GM12878 (cell line): Measurements from ENCODE around the gene CDC16. TPM values are rescaled to one million over a fixed set of nuclear protein-coding genes. Genes with fewer than 3 reads are reported as not detected.

Source experiments
- ATAC-seq: fragments of 200-7000 bp; cut with Tn5 transposase; 3 replicates; pipeline ENCODE4 v1.9.1; 2020; ENCODE audit warnings: mild to moderate bottlenecking, moderate library complexity
- BruUV-seq: library from RNA; stranded (reverse); fragments of 400-500 nt; replicated peaks from 2 replicates; lab custom pipeline; 2021; lab: Mats Ljungman, UMichigan
- CTCF ChIA-PET: fragments of 300-600 bp; sonication (Branson Sonifier 250); formaldehyde crosslinking; extraction: SDS; loops from one replicate; lab custom pipeline; 2021; ENCODE audit warnings: inconsistent platforms; lab: Yijun Ruan, JAX
- POLR2A ChIA-PET: fragments of 350-600 bp; formaldehyde crosslinking; extraction: SDS; loops from one replicate; lab custom pipeline; 2021; ENCODE audit warnings: inconsistent platforms; lab: Charles Lee
- RAD21 ChIA-PET: fragments of 300-600 bp; sonication (Branson Sonifier 250); formaldehyde crosslinking; loops from one replicate; lab custom pipeline; 2023; ENCODE audit warnings: antibody characterized with exemption; ENCODE audit not compliant: unreplicated experiment; lab: Charles Lee
- SMC1A ChIA-PET: fragments of 300-600 bp; sonication (Branson Sonifier 250); formaldehyde crosslinking; loops from one replicate; lab custom pipeline; 2023; ENCODE audit not compliant: unreplicated experiment, uncharacterized antibody; lab: Charles Lee
- DNase-seq: peaks from one replicate; pipeline ENCODE4 v3.0.0-alpha.2; 2011; ENCODE audit warnings: low read depth, low spot score
- FAIRE-seq: peaks from 3 replicates; lab custom pipeline; 2011; peaks lifted over from hg19 to GRCh38; lab: Jason Lieb, UNC
- H2AFZ ChIP-seq: 2 replicates; pipeline ENCODE4 v1.6.0; 2011; ENCODE audit warnings: low read depth, low read length, control low read depth; ENCODE audit not compliant: control insufficient read depth
- H3K27ac ChIP-seq: 2 replicates; pipeline ENCODE4 v1.5.1; 2011; ENCODE audit warnings: control low read depth; ENCODE audit not compliant: control insufficient read depth, insufficient read depth
- H3K27me3 ChIP-seq, 2 experiments: replicated peaks in 1 of 2; 2 replicates each; pipeline versions ENCODE4 v1.6.0 to v1.6.1; 2011; ENCODE audit warnings: low read length in 1 of 2; ENCODE audit not compliant: control insufficient read depth in 2 of 2, insufficient read depth in 2 of 2
- H3K36me3 ChIP-seq, 2 experiments: 2 replicates each; pipeline ENCODE4 v1.5.1; 2011; ENCODE audit warnings: low read length in 1 of 2; ENCODE audit not compliant: control insufficient read depth in 2 of 2, insufficient read depth in 2 of 2
- H3K4me1 ChIP-seq: 2 replicates; pipeline ENCODE4 v1.6.1; 2011; ENCODE audit warnings: mild to moderate bottlenecking, low read length, moderate library complexity, mixed read lengths; ENCODE audit not compliant: control insufficient read depth, insufficient read depth
- H3K4me2 ChIP-seq: 2 replicates; pipeline ENCODE4 v1.6.0; 2011; ENCODE audit warnings: control low read depth; ENCODE audit not compliant: control insufficient read depth, insufficient read depth
- H3K4me3 ChIP-seq: fragments of 200-600 bp; sonication (generic); 2 replicates; pipeline ENCODE4 v1.5.1; 2016
- H3K79me2 ChIP-seq: 2 replicates; pipeline ENCODE4 v1.6.0; 2011; ENCODE audit warnings: low read length; ENCODE audit not compliant: control insufficient read depth, insufficient read depth
- H3K9ac ChIP-seq: 2 replicates; pipeline ENCODE4 v1.8.0; 2011; ENCODE audit warnings: low read length, control low read depth, mixed read lengths; ENCODE audit not compliant: control insufficient read depth, insufficient read depth
- H3K9me3 ChIP-seq: replicated peaks from 3 replicates; pipeline ENCODE4 v1.5.1; 2011; ENCODE audit warnings: mild to moderate bottlenecking, low read length; ENCODE audit not compliant: control insufficient read depth, insufficient read depth
- H4K20me1 ChIP-seq: 2 replicates; pipeline ENCODE4 v1.6.0; 2011; ENCODE audit not compliant: control insufficient read depth, insufficient read depth
- ATF2 ChIP-seq: IDR thresholded peaks from 2 replicates; pipeline ENCODE4 v1.6.1; 2012; ENCODE audit warnings: low read length, inconsistent platforms
- EGR1 ChIP-seq, 2 experiments: IDR thresholded peaks; 1 replicate in 1 of 2; 2 replicates in 1 of 2; pipeline ENCODE4 v1.6.1; 2011 to 2012; ENCODE audit warnings: low read depth in 2 of 2, low read length in 2 of 2, borderline replicate concordance in 1 of 2, mild to moderate bottlenecking in 1 of 2, moderate library complexity in 1 of 2
- JUND ChIP-seq: IDR thresholded peaks from 2 replicates; pipeline ENCODE4 v1.6.1; 2012; ENCODE audit warnings: low read depth, mild to moderate bottlenecking, low read length, improper control_type of control experiment, moderate library complexity
- LARP7 ChIP-seq: fragments of 450-650 bp; IDR thresholded peaks from 2 replicates; pipeline ENCODE4 v1.6.1; 2017; ENCODE audit warnings: mild to moderate bottlenecking
- MAX ChIP-seq: IDR thresholded peaks from 2 replicates; pipeline ENCODE4 v1.6.1; 2012; ENCODE audit warnings: low read depth, low read length, improper control_type of control experiment
- PBX3 ChIP-seq: IDR thresholded peaks from 2 replicates; pipeline ENCODE4 v1.6.1; 2011; ENCODE audit warnings: mild to moderate bottlenecking, low read depth, low read length, moderate library complexity; ENCODE audit not compliant: insufficient replicate concordance
- PKNOX1 ChIP-seq: fragments of 450-650 bp; IDR thresholded peaks from 2 replicates; pipeline ENCODE4 v1.6.1; 2016; ENCODE audit warnings: mild to moderate bottlenecking
- POLR2A ChIP-seq: IDR thresholded peaks from 2 replicates; pipeline ENCODE4 v1.6.1; 2011; ENCODE audit warnings: low read depth, mild to moderate bottlenecking, low read length
- WGBS: methylation state at CpG from one replicate; pipeline ENCODE4 v1.1.6; 2016; ENCODE audit warnings: low lambda C conversion rate; ENCODE audit not compliant: insufficient replicate concordance, insufficient coverage; ENCODE audit errors: missing lambda C conversion rate; 5-methylcytosine and 5-hydroxymethylcytosine counted together
- in situ Hi-C: fragments of 300-500 bp; cut with MboI; formaldehyde crosslinking; loops from 9 replicates; pipeline ENCODE4 v1.14.3; 2018; ENCODE audit warnings: mixed read lengths
- intact Hi-C: fragments of 100-400 bp; cut with micrococcal nuclease; formaldehyde crosslinking; loops from one replicate; pipeline ENCODE4 v1.14.2; 2022; ENCODE audit not compliant: unreplicated experiment
- polyA plus RNA-seq, 11 experiments: library from polyadenylated mRNA; depleted of rRNA in 4 of 11; unstranded in 6 of 11; stranded (reverse) in 5 of 11; fragments of >200 nt; fragmentation: Nextera tagmentation in 4 of 11; fragmentation: Illumina TruSeq in 1 of 11; extraction: Ambion mirVana in 4 of 11; extraction: Trizol in 1 of 11; gene quantifications; 1 replicate in 1 of 11; 2 replicates in 10 of 11; pipeline versions ENCODE4 v1.2.1 to v1.2.3, GENCODE V29; 2011 to 2016; ENCODE audit warnings: inconsistent platforms in 2 of 11, missing spikeins in 2 of 11, low read depth in 1 of 11
- total RNA-seq, 4 experiments: library from RNA; depleted of rRNA in 3 of 4; stranded (reverse); fragments of >200 nt in 3 of 4; fragmentation: Illumina TruSeq in 1 of 4; extraction: Trizol in 1 of 4; gene quantifications; 2 replicates each; pipeline versions ENCODE4 v1.2.1 to v1.2.3, GENCODE V29; 2013 to 2021

The CDC16 gene
- total and polyA plus RNA-seq, 10 of the 15 experiments (the other 5 are each of a cell fraction or from before 2014, with no cell fraction given), result 15.4 to 92.9 (median 31.4) TPM

DNA sequence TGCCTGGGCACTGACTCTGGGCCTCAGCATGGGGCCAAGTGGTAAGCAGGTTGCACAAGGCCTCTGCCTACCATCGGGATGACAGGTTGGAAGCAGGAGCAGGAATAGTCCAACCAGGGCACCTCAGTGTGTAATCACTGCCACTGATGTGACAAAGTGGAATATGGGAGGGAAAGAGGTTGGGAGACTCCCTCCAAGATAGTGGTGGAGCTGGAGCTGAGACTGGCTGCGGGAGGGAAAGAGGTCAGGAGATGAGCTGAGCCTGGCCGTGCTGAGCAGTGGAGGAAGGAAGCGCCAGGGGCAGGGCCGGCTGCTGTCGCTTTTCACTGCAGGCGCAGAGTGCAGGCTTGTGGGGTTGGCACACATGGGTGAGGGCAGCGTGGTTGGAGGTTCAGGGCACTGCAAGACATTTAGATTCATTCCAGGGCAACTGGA is 53.5 kb downstream of the CDC16 start:
- H3K79me2 ChIP-seq, result peaks cover 16% of the 10 kb centered on the region
- H2AFZ ChIP-seq, result no peak overlapping the region
- POLR2A ChIA-PET, result no interaction called here
- H3K9me3 ChIP-seq, result no peaks in the 10 kb centered on the region
- H3K4me3 ChIP-seq, result no peak overlapping the region
- H3K27ac ChIP-seq, result no peak overlapping the region
- CTCF ChIA-PET, result no interaction called here
- 99% methylated on average over 8 of the region's 8 CpGs for WGBS
- ATAC-seq, result no peak
- H4K20me1 ChIP-seq, result no peaks in the 10 kb centered on the region
- H3K36me3 ChIP-seq, result peaks cover 5 to 18% of the 10 kb centered on the region in 2 experiments
- no peak overlapping the region for H3K4me2 ChIP-seq
- TF ChIP-seq EGR1 (IDR thresholded peaks at IDR 0.05; ENCODE audit: borderline replicate concordance in 1 of 2, low read depth in 2 of 2, low read length in 2 of 2) (no peak), POLR2A (peak; percentile 56; the same call in 1 of the 2 replicates), MAX (no peak), LARP7 (no peak), ATF2 (no peak)
- 0 out of 2 replicates have a peak, but pooled peaks cover 6% of the 10 kb centered on the region for H3K4me1 ChIP-seq
- no peak for DNase-seq
- RAD21 ChIA-PET, result no interaction called here
- intact Hi-C loops, result no loop called here
- no peak overlapping the region for H3K9ac ChIP-seq
- H3K27me3 ChIP-seq, result no peaks in the 10 kb centered on the region
- BruUV-seq, result no TSS peak
- in situ Hi-C loops, result no loop called here
- SMC1A ChIA-PET, result no interaction called here
- FAIRE-seq, result no peak

DNA sequence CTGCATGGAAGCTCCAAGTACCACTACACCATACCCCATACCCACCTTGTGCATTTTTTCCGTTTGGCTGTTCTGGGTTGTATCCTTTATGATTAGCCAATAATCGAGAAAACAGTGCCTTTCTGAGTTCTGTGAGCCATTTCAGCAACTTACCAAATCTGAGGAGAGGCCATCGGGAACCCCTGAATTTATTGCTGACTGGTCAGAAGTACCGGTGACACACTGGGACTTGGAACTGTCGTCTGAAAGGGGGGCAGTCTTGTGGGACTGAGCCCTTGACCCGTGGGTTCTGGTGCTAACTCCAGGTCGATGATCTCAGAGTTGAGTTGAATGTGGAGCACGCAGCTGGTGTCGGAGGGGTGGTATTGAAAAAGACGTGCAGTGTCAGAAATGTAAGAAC is 61.8 kb downstream of the CDC16 start:
- peaks cover 6 to 30% of the 10 kb centered on the region in 2 experiments for H3K36me3 ChIP-seq
- ATAC-seq (no peak), DNase-seq (no peak), FAIRE-seq (peak; percentile 74)
- H3K27ac ChIP-seq, result peak overlapping the region; percentile 82
- SMC1A ChIA-PET, result no interaction called here
- POLR2A ChIA-PET, result interaction anchor here (1.2 kb wide), 1 partner anchor 17 kb away, joined by 4 read pairs; no protein-coding TSS in a partner anchor
- BruUV-seq, result no TSS peak
- H4K20me1 ChIP-seq, result no peaks in the 10 kb centered on the region
- H3K9me3 ChIP-seq, result no peaks in the 10 kb centered on the region
- H3K79me2 ChIP-seq, result peaks cover 5% of the 10 kb centered on the region
- H3K4me3 ChIP-seq, result peak overlapping the region; percentile 7; the same call in 1 of the 2 replicates
- H3K4me1 ChIP-seq, result peaks cover 45% of the 10 kb centered on the region
- no peak for TF ChIP-seq JUND
- TF ChIP-seq PBX3, result no peak
- no peak for TF ChIP-seq PKNOX1
- 0 out of 2 replicates have a peak, but pooled peaks have one; percentile 16 for TF ChIP-seq POLR2A
- RAD21 ChIA-PET, result interaction anchor here (1.4 kb wide), 1 partner anchor 17 kb away, joined by 3 read pairs; the partner anchor contains the start of gene CHAMP1
- WGBS, result 30% methylated on average over 10 of the region's 10 CpGs
- H3K9ac ChIP-seq, result peak overlapping the region; percentile 39; the same call in 1 of the 2 replicates
- intact Hi-C loops, result no loop called here
- H2AFZ ChIP-seq, result peak overlapping the region; percentile 41
- H3K4me2 ChIP-seq, result peak overlapping the region; percentile 69
- no peaks in the 10 kb centered on the region for H3K27me3 ChIP-seq
- in situ Hi-C loops, result no loop called here
- CTCF ChIA-PET, result no interaction called here
